Measurements from ENCODE around the gene FAM174C. TPM values are rescaled to one million over a fixed set of nuclear protein-coding genes. Genes with fewer than 3 reads are reported as not detected.

FAM174C gene
- total RNA-seq, 2 donors from 2014 or later = 48.0 to 63.9 TPM

- no peaks in the 10 kb centered on the region for H3K9me3 ChIP-seq
- intact Hi-C loops (cut with DNase I) = no loop called here
- peaks cover 0 to 22% of the 10 kb centered on the region in 2 donors for H3K27me3 ChIP-seq
- H3K4me3 ChIP-seq = no peak overlapping the region
- no peaks in the 10 kb centered on the region for H3K36me3 ChIP-seq (replicated peaks in 1 of 2; ENCODE audit: insufficient read depth in 1 of 2, low read depth in 2 of 2)
- 63 to 70% methylated on average over 11 to 14 of the region's 14 CpGs for WGBS, 2 donors
- DNase-seq (no peak), ATAC-seq (no peak)
- peaks cover 12% of the 10 kb centered on the region for H3K4me1 ChIP-seq
- no peak for TF ChIP-seq CTCF (IDR thresholded peaks at IDR 0.05)
- no peak for TF ChIP-seq POLR2A (IDR thresholded peaks at IDR 0.05)
- no peak overlapping the region for H3K27ac ChIP-seq
Measured at GRCh38 chr19:1327125-1327524, 51.8 kb downstream of the FAM174C start.

Other genes starting within 250 kb of the FAM174C start
- gene CNN2, start 248.9 kb upstream of the FAM174C start, total RNA-seq = 10 to 100 TPM; 30.7 to 42.5 TPM
- gene ABCA7, start 235.4 kb upstream of the FAM174C start, total RNA-seq = 10 to 100 TPM; 33.7 to 87.3 TPM
- 10 to 100 TPM; 13.2 to 23.4 TPM for gene ARHGAP45, start 208.4 kb upstream of the FAM174C start, total RNA-seq
- 10 to 100 TPM; 24.9 to 78.1 TPM for gene POLR2E, start 180.2 kb upstream of the FAM174C start, total RNA-seq
- 100 to 1,000 TPM; 152 to 157 TPM for gene GPX4, start 171.5 kb upstream of the FAM174C start, total RNA-seq
- gene SBNO2, start 101.3 kb upstream of the FAM174C start, total RNA-seq = 10 to 100 TPM; 14.0 to 30.7 TPM
- 10 to 100 TPM; 49.0 to 68.6 TPM for gene STK11, start 69.8 kb upstream of the FAM174C start, total RNA-seq
- under 1 TPM; 0.33 to 0.78 TPM for gene CBARP, start 37.5 kb upstream of the FAM174C start, total RNA-seq
- gene ATP5F1D, start 33.8 kb upstream of the FAM174C start, total RNA-seq = 100 to 1,000 TPM; 156 to 157 TPM
- gene MIDN, start 26.9 kb upstream of the FAM174C start, total RNA-seq = 10 to 100 TPM; 36.3 to 43.5 TPM
- gene CIRBP, start 6.2 kb upstream of the FAM174C start, total RNA-seq = 100 to 1,000 TPM; 582 to 630 TPM
- gene EFNA2, start 10.3 kb downstream of the FAM174C start, total RNA-seq = not detected
- gene NDUFS7, start 108.4 kb downstream of the FAM174C start, total RNA-seq = 10 to 100 TPM; 59.9 to 87.7 TPM
- gene GAMT, start 126.0 kb downstream of the FAM174C start, total RNA-seq = 100 to 1,000 TPM in 1 of 2 donors, 10 to 100 TPM in 1; 70.2 to 129 TPM
- gene DAZAP1, start 132.1 kb downstream of the FAM174C start, total RNA-seq = 10 to 100 TPM; 25.4 to 63.3 TPM
- 1,000 to 10,000 TPM; 2,008 to 2,166 TPM for gene RPS15, start 162.9 kb downstream of the FAM174C start, total RNA-seq
- gene APC2, start 174.6 kb downstream of the FAM174C start, total RNA-seq = under 1 TPM in 1 of 2 donors, not detected in 1; 0.26 TPM
- 10 to 100 TPM; 26.7 to 31.4 TPM for gene C19orf25, start 203.7 kb downstream of the FAM174C start, total RNA-seq
- gene PCSK4, start 214.8 kb downstream of the FAM174C start, total RNA-seq = 10 to 100 TPM in 1 of 2 donors, 1 to 10 TPM in 1; 5.2 to 10.9 TPM
- gene REEP6, start 215.7 kb downstream of the FAM174C start, total RNA-seq = 10 to 100 TPM in 1 of 2 donors, 1 to 10 TPM in 1; 6.9 to 16.6 TPM
- 1 to 10 TPM in 1 of 2 donors, not detected in 1; 1.3 TPM for gene ADAMTSL5, start 237.5 kb downstream of the FAM174C start, total RNA-seq
- gene PLK5, start 248.5 kb downstream of the FAM174C start, total RNA-seq = not detected